ENCODE data around the gene KPNA6. TPM values are rescaled to one million over a fixed set of nuclear protein-coding genes. Genes with fewer than 3 reads are reported as not detected.

Gene KPNA6
- total and polyA plus RNA-seq, 2 donors from 2014 or later, result 10.6 to 66.9 TPM

DNA sequence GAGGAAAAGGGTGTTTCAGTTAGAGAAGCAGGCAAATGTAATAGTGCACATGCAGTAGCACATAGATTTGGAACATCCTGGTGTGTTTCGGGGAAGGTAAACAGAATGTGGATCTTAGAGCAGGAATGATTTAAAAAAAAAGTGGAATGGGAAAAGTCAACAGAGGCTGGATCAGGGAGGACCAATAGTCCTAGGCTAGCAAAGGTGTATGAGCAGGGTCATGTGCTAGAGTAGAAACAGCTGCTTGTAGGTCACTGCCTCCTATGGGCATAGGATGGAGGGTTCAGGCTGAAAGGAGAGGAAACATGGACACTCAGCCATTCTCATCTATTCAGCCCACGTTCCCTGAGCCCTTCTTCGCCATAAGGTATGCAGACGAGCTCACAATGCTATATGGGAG, 3.7 kb upstream of the KPNA6 start:
- TF ChIP-seq, protein P1, sequence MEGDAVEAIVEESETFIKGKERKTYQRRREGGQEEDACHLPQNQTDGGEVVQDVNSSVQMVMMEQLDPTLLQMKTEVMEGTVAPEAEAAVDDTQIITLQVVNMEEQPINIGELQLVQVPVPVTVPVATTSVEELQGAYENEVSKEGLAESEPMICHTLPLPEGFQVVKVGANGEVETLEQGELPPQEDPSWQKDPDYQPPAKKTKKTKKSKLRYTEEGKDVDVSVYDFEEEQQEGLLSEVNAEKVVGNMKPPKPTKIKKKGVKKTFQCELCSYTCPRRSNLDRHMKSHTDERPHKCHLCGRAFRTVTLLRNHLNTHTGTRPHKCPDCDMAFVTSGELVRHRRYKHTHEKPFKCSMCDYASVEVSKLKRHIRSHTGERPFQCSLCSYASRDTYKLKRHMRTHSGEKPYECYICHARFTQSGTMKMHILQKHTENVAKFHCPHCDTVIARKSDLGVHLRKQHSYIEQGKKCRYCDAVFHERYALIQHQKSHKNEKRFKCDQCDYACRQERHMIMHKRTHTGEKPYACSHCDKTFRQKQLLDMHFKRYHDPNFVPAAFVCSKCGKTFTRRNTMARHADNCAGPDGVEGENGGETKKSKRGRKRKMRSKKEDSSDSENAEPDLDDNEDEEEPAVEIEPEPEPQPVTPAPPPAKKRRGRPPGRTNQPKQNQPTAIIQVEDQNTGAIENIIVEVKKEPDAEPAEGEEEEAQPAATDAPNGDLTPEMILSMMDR (IDR thresholded peaks at IDR 0.05; ENCODE audit: borderline replicate concordance, extremely low read depth, insufficient read depth), result no peak
- no peak overlapping the region for H3K9ac ChIP-seq (ENCODE audit: low read length in 3 of 3)
- no peak overlapping the region for H3K4me3 ChIP-seq (ENCODE audit: low read length in 3 of 3)
- DNase-seq (no peak), FAIRE-seq (no peak)
- H3K27ac ChIP-seq (ENCODE audit: low read depth in 2 of 2, low read length in 2 of 2), result no peak overlapping the region
- intact Hi-C loops (cut with DNase I), result no loop called here
- no peaks in the 10 kb centered on the region for H3K9me3 ChIP-seq (ENCODE audit: control insufficient read depth in 2 of 3, insufficient read depth in 1 of 3, low read length in 3 of 3)
- H3K27me3 ChIP-seq (ENCODE audit: control insufficient read depth, insufficient read depth, low read length), result no peaks in the 10 kb centered on the region
- peaks cover 0 to 10% (median 10%) of the 10 kb centered on the region in 3 donors for H3K36me3 ChIP-seq (ENCODE audit: control insufficient read depth in 2 of 3, insufficient read depth in 3 of 3, low read length in 3 of 3)
- H3K4me1 ChIP-seq (ENCODE audit: control insufficient read depth in 2 of 3, insufficient read depth in 2 of 3, low read depth in 1 of 3, low read length in 3 of 3), result no peaks in the 10 kb centered on the region

DNA sequence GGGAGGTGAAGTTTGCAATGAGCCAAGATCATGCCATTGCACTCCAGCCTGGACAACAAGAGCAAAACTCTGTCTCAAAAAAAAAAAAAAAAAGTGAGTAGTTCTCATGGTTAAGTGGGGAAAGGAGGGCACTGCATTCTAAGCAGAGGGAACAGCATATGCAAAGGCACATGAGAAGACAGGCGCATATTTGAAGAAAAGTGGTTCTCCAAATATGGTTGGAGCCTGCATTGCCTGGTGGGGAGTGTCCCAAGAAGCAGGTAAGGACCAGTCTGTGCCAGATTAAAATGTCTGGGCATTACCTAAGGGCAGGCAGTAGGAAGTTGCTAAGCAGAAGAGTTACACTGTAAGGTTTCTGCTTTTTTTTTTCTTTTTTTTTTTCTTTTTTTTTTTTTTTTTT, 2.5 kb upstream of the KPNA6 start:
- peaks cover 0 to 1% (median 0%) of the 10 kb centered on the region in 3 donors for H3K4me1 ChIP-seq (ENCODE audit: control insufficient read depth in 2 of 3, insufficient read depth in 2 of 3, low read depth in 1 of 3, low read length in 3 of 3)
- intact Hi-C loops (cut with DNase I), result no loop called here
- H3K27ac ChIP-seq (ENCODE audit: low read depth in 2 of 2, low read length in 2 of 2), result no peak overlapping the region
- FAIRE-seq (no peak), DNase-seq (no peak)
- peaks cover 0 to 6% (median 6%) of the 10 kb centered on the region in 3 donors for H3K36me3 ChIP-seq (ENCODE audit: control insufficient read depth in 2 of 3, insufficient read depth in 3 of 3, low read length in 3 of 3)
- TF ChIP-seq, protein P1 (IDR thresholded peaks at IDR 0.05; ENCODE audit: borderline replicate concordance, extremely low read depth, insufficient read depth), result no peak
- H3K9ac ChIP-seq (ENCODE audit: low read length in 3 of 3), result no peak overlapping the region
- H3K27me3 ChIP-seq (ENCODE audit: control insufficient read depth, insufficient read depth, low read length), result no peaks in the 10 kb centered on the region
- H3K4me3 ChIP-seq (ENCODE audit: low read length in 3 of 3), result no peak overlapping the region
- no peaks in the 10 kb centered on the region for H3K9me3 ChIP-seq (ENCODE audit: control insufficient read depth in 2 of 3, insufficient read depth in 1 of 3, low read length in 3 of 3)

DNA sequence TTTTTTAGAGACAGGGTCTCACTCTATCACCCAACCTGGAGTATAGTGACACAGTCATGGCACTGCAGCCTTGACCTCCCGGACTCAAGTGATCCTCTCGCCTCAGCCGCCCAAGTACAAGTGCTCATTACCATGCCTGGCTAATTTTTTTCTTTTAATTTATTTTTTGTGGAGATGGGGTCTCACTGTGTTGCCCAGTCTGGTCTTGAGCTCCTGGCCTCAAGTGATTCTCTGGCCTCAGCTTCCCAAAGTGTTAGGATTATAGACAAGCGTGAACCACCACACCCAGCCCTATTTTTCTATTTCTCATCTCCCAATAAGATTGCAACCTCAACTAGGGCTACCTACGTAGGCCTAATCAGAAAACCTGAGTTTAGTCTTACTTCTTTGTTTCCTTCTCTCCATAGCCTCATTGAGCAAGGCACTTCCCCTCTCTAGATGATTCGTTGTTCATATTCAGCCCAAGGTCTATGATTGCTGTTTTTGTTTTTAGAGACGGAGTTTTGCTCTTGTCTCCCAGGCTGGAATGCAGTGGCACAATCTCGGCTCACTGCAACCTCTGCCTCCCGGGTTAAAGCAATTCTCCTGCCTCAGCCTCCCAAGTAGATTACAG, 1.1 kb upstream of the KPNA6 start:
- Histone ChIP-seq H3K27me3 (ENCODE audit: control insufficient read depth, insufficient read depth, low read length) (no peaks in the 10 kb centered on the region), H3K27ac (ENCODE audit: low read depth in 2 of 2, low read length in 2 of 2) (no peak overlapping the region), H3K36me3 (ENCODE audit: control insufficient read depth in 2 of 3, insufficient read depth in 3 of 3, low read length in 3 of 3) (peaks cover 0 to 8% (median 3%) of the 10 kb centered on the region in 3 donors), H3K4me1 (ENCODE audit: control insufficient read depth in 2 of 3, insufficient read depth in 2 of 3, low read depth in 1 of 3, low read length in 3 of 3) (peaks cover 0 to 9% (median 7%) of the 10 kb centered on the region in 3 donors), H3K9ac (ENCODE audit: low read length in 3 of 3) (no peak overlapping the region), H3K9me3 (ENCODE audit: control insufficient read depth in 2 of 3, insufficient read depth in 1 of 3, low read length in 3 of 3) (no peaks in the 10 kb centered on the region), H3K4me3 (ENCODE audit: low read length in 3 of 3) (no peak overlapping the region)
- intact Hi-C loops (cut with DNase I), result no loop called here
- no peak for FAIRE-seq
- TF ChIP-seq, protein P1 (IDR thresholded peaks at IDR 0.05; ENCODE audit: borderline replicate concordance, extremely low read depth, insufficient read depth), result no peak
- DNase-seq, result no peak

Data from kidney (tissue), 14 donors.